ENCODE data around the gene HHATL. TPM values are rescaled to one million over a fixed set of nuclear protein-coding genes. Genes with fewer than 3 reads are reported as not detected.

HHATL gene
- total and polyA plus RNA-seq, 4 donors = 0.39 to 2.7 (median 0.62) TPM

- Histone ChIP-seq H3K4me3 (no peak overlapping the region), H3K27ac (ENCODE audit: low read depth in 1 of 2, low read length in 1 of 2) (no peak overlapping the region), H3K9ac (ENCODE audit: insufficient read depth in 1 of 2, low read length in 2 of 2) (no peak overlapping the region), H3K36me3 (ENCODE audit: control insufficient read depth in 4 of 4, insufficient read depth in 4 of 4, low read length in 4 of 4) (no peaks in the 10 kb centered on the region), H3K4me1 (ENCODE audit: control insufficient read depth in 5 of 5, insufficient read depth in 5 of 5, low read length in 5 of 5) (peaks cover 0 to 1% (median 0%) of the 10 kb centered on the region in 5 donors), H3K27me3 (ENCODE audit: control insufficient read depth in 3 of 3, insufficient read depth in 3 of 3, low read length in 2 of 3) (no peaks in the 10 kb centered on the region), H3K9me3 (ENCODE audit: control insufficient read depth in 4 of 4, insufficient read depth in 3 of 4, low read length in 3 of 4) (peaks cover 0 to 3% (median 0%) of the 10 kb centered on the region in 4 donors)
- ATAC-seq (ENCODE audit: insufficient read depth, low FRiP score) (no peak), DNase-seq (no peak)
- WGBS, 2 donors = 90 to 91% methylated on average over 17 of the region's 17 CpGs
- TF ChIP-seq CTCF (IDR thresholded peaks at IDR 0.05; ENCODE audit: control extremely low read depth, extremely low read depth) = no peak
Observed at GRCh38 chr3:42692667-42693529, 9.7 kb downstream of the HHATL start.

- no peak for DNase-seq
- H3K9me3 ChIP-seq (ENCODE audit: control insufficient read depth in 4 of 4, insufficient read depth in 3 of 4, low read length in 3 of 4) = no peaks in the 10 kb centered on the region
- H3K4me1 ChIP-seq (ENCODE audit: control insufficient read depth in 5 of 5, insufficient read depth in 5 of 5, low read length in 5 of 5) = no peaks in the 10 kb centered on the region
- no peak for TF ChIP-seq CTCF (IDR thresholded peaks at IDR 0.05; ENCODE audit: control extremely low read depth, extremely low read depth)
- WGBS, 2 donors = 80 to 86% methylated on average over 12 to 13 of the region's 13 CpGs
- H3K36me3 ChIP-seq (ENCODE audit: control insufficient read depth in 4 of 4, insufficient read depth in 4 of 4, low read length in 4 of 4) = no peaks in the 10 kb centered on the region
- peaks cover 0 to 1% (median 0%) of the 10 kb centered on the region in 3 donors for H3K27me3 ChIP-seq (ENCODE audit: control insufficient read depth in 3 of 3, insufficient read depth in 3 of 3, low read length in 2 of 3)
- H3K27ac ChIP-seq (ENCODE audit: low read depth in 1 of 2, low read length in 1 of 2) = no peak overlapping the region
- H3K9ac ChIP-seq (ENCODE audit: insufficient read depth in 1 of 2, low read length in 2 of 2) = no peak overlapping the region
- ATAC-seq (ENCODE audit: insufficient read depth, low FRiP score) = no peak
- H3K4me3 ChIP-seq = no peak overlapping the region
Observed at GRCh38 chr3:42691816-42692666, 10.6 kb downstream of the HHATL start.

GRCh38 chr3:42690766-42691680, 11.6 kb downstream of the HHATL start:
- ATAC-seq (ENCODE audit: insufficient read depth, low FRiP score) = no peak
- no peak overlapping the region for H3K27ac ChIP-seq (ENCODE audit: low read depth in 1 of 2, low read length in 1 of 2)
- H3K9ac ChIP-seq (ENCODE audit: insufficient read depth in 1 of 2, low read length in 2 of 2) = no peak overlapping the region
- H3K4me3 ChIP-seq = no peak overlapping the region
- peaks cover 0 to 10% (median 6%) of the 10 kb centered on the region in 3 donors for H3K27me3 ChIP-seq (ENCODE audit: control insufficient read depth in 3 of 3, insufficient read depth in 3 of 3, low read length in 2 of 3)
- DNase-seq = no peak
- 79 to 86% methylated on average over 10 of the region's 10 CpGs for WGBS, 2 donors
- peaks cover 0 to 6% (median 0%) of the 10 kb centered on the region in 4 donors for H3K9me3 ChIP-seq (ENCODE audit: control insufficient read depth in 4 of 4, insufficient read depth in 3 of 4, low read length in 3 of 4)
- no peaks in the 10 kb centered on the region for H3K36me3 ChIP-seq (ENCODE audit: control insufficient read depth in 4 of 4, insufficient read depth in 4 of 4, low read length in 4 of 4)
- H3K4me1 ChIP-seq (ENCODE audit: control insufficient read depth in 5 of 5, insufficient read depth in 5 of 5, low read length in 5 of 5) = peaks cover 0 to 2% (median 0%) of the 10 kb centered on the region in 5 donors
- TF ChIP-seq CTCF (IDR thresholded peaks at IDR 0.05; ENCODE audit: control extremely low read depth, extremely low read depth) = no peak
